Testis (tissue), 2 donors: ENCODE measurements around the gene SPATA2L.

Experiments used
- POLR2A ChIP-seq: fragments of 450-650 bp; IDR thresholded peaks from one replicate; pipeline ENCODE4 v1.6.1; 2017; ENCODE audit warnings: antibody characterized with exemption, mild to moderate bottlenecking, moderate library complexity
- TF ChIP-seq, protein P1 (sequence below), 3 experiments: fragments of 450-650 bp in 2 of 3; fragments of 200-600 bp in 1 of 3; sonication (generic) in 1 of 3; IDR thresholded peaks; one replicate each; pipeline ENCODE4 v1.5.1; 2016 to 2019; ENCODE audit warnings: antibody characterized with exemption in 3 of 3, mild to moderate bottlenecking in 2 of 3, moderate library complexity in 1 of 3

- no peak for TF ChIP-seq POLR2A
- TF ChIP-seq, protein P1, sequence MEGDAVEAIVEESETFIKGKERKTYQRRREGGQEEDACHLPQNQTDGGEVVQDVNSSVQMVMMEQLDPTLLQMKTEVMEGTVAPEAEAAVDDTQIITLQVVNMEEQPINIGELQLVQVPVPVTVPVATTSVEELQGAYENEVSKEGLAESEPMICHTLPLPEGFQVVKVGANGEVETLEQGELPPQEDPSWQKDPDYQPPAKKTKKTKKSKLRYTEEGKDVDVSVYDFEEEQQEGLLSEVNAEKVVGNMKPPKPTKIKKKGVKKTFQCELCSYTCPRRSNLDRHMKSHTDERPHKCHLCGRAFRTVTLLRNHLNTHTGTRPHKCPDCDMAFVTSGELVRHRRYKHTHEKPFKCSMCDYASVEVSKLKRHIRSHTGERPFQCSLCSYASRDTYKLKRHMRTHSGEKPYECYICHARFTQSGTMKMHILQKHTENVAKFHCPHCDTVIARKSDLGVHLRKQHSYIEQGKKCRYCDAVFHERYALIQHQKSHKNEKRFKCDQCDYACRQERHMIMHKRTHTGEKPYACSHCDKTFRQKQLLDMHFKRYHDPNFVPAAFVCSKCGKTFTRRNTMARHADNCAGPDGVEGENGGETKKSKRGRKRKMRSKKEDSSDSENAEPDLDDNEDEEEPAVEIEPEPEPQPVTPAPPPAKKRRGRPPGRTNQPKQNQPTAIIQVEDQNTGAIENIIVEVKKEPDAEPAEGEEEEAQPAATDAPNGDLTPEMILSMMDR (IDR thresholded peaks at IDR 0.05) = no peak
Observed at GRCh38 chr16:89712274-89712781, 10.8 kb upstream of the SPATA2L start.
